Measurements from ENCODE around the gene KRTAP4-6. TPM values are rescaled to one million over a fixed set of nuclear protein-coding genes. Genes with fewer than 3 reads are reported as not detected.
"Not testable (repeated sequence)": the region's sequence is repeated elsewhere in the genome, so short reads cannot be mapped to it uniquely, and the experiment has no call there.

Gene KRTAP4-6
- total and polyA plus RNA-seq, 2 experiments from 2014 or later, result not detected

GRCh38 chr17:41107941-41108450 is 32.3 kb downstream of the KRTAP4-6 start:
- Histone ChIP-seq H3K36me3 (ENCODE audit: low read depth) (peaks cover 7% of the 10 kb centered on the region; the same call in 1 of the 2 replicates), H4K20me1 (ENCODE audit: insufficient read depth) (no peaks in the 10 kb centered on the region), H3K4me2 (ENCODE audit: unreplicated experiment) (no peak overlapping the region), H3K27ac (no peak overlapping the region), H3F3A (ENCODE audit: insufficient read depth) (peaks cover 27% of the 10 kb centered on the region), H3K79me2 (ENCODE audit: insufficient read depth) (no peaks in the 10 kb centered on the region), H3K4me3 (peak overlapping the region; percentile 31; the same call in 1 of the 2 replicates), H3K9me3 (ENCODE audit: low read depth) (no peaks in the 10 kb centered on the region), H2AFZ (0 out of 2 replicates have a peak overlapping the region, but pooled peaks have one; percentile 7), H3K4me1 (ENCODE audit: insufficient read depth) (peaks cover 28% of the 10 kb centered on the region), H3K9ac (no peak overlapping the region), H3K27me3 (replicated peaks; ENCODE audit: insufficient read depth) (no peaks in the 10 kb centered on the region), H3K9me2 (ENCODE audit: insufficient read depth) (0 out of 2 replicates have a peak, but pooled peaks cover 7% of the 10 kb centered on the region)
- TF ChIP-seq EZH2phosphoT487 (IDR thresholded peaks at IDR 0.05; ENCODE audit: insufficient read depth, low read depth) (no peak), EZH2 (IDR thresholded peaks at IDR 0.05; ENCODE audit: insufficient read depth, poor library complexity, severe bottlenecking) (no peak)
- in situ Hi-C loops (cut with MboI), result no loop called here
- DNase-seq, result no peak
- 64 to 67% methylated on average over 1 of the region's 1 CpG for WGBS, 2 experiments (ENCODE audit: low coverage in 1 of 2, low lambda C conversion rate in 2 of 2, missing lambda C conversion rate in 2 of 2)

- H3K36me3 ChIP-seq (ENCODE audit: low read depth); H3K27me3 ChIP-seq (replicated peaks; ENCODE audit: insufficient read depth); DNase-seq; H4K20me1 ChIP-seq (ENCODE audit: insufficient read depth); H3K9me2 ChIP-seq (ENCODE audit: insufficient read depth); H3K9ac ChIP-seq; H3K9me3 ChIP-seq (ENCODE audit: low read depth); H3K79me2 ChIP-seq (ENCODE audit: insufficient read depth); H3K4me3 ChIP-seq; H2AFZ ChIP-seq; in situ Hi-C loops (cut with MboI): not testable (repeated sequence)
- Histone ChIP-seq H3K4me1 (ENCODE audit: insufficient read depth) (peaks cover 30% of the 10 kb centered on the region), H3K27ac (peak within 1 kb of the TSS; percentile 72), H3K4me2 (ENCODE audit: unreplicated experiment) (peak within 1 kb of the TSS; percentile 55), H3F3A (ENCODE audit: insufficient read depth) (peaks cover 33% of the 10 kb centered on the region)
- WGBS, 2 experiments (ENCODE audit: low coverage in 1 of 2, low lambda C conversion rate in 2 of 2, missing lambda C conversion rate in 2 of 2), result 74 to 79% methylated on average over 9 to 10 of the region's 10 CpGs
Measured at GRCh38 chr17:41105347-41105746, 35.0 kb downstream of the KRTAP4-6 start, which contains the start of gene KRTAP4-9. Gene KRTAP4-9, plus strand, starts transcription at chr17:41105389. Its CDS starts 0 bp downstream, at chr17:41105389.

- H2AFZ ChIP-seq; H3K79me2 ChIP-seq (ENCODE audit: insufficient read depth); H3K4me3 ChIP-seq; H3K36me3 ChIP-seq (ENCODE audit: low read depth); H3K9ac ChIP-seq; H3K9me3 ChIP-seq (ENCODE audit: low read depth); in situ Hi-C loops (cut with MboI); H3K9me2 ChIP-seq (ENCODE audit: insufficient read depth); H3K27me3 ChIP-seq (replicated peaks; ENCODE audit: insufficient read depth); H4K20me1 ChIP-seq (ENCODE audit: insufficient read depth): not testable (repeated sequence)
- DNase-seq, result peak; percentile 74
- Histone ChIP-seq H3F3A (ENCODE audit: insufficient read depth) (peaks cover 42% of the 10 kb centered on the region), H3K27ac (peak overlapping the region; percentile 72), H3K4me1 (ENCODE audit: insufficient read depth) (peaks cover 37% of the 10 kb centered on the region), H3K4me2 (ENCODE audit: unreplicated experiment) (peak overlapping the region; percentile 55)
- WGBS, 2 experiments (ENCODE audit: low coverage in 1 of 2, low lambda C conversion rate in 2 of 2, missing lambda C conversion rate in 2 of 2), result 0% methylated on average over 2 of the region's 2 CpGs
Measured at GRCh38 chr17:41104386-41105038, 35.8 kb downstream of the KRTAP4-6 start.

GRCh38 chr17:41103896-41104295 is 36.4 kb downstream of the KRTAP4-6 start:
- 0 out of 2 replicates have a peak, but pooled peaks cover 7% of the 10 kb centered on the region for H3K9me2 ChIP-seq (ENCODE audit: insufficient read depth)
- H3K27ac ChIP-seq, result peak overlapping the region; percentile 8
- H3K9ac ChIP-seq, result no peak overlapping the region
- H3K4me2 ChIP-seq (ENCODE audit: unreplicated experiment), result peak overlapping the region; percentile 55
- no peak for TF ChIP-seq EZH2phosphoT487 (IDR thresholded peaks at IDR 0.05; ENCODE audit: insufficient read depth, low read depth)
- no peak for TF ChIP-seq EZH2 (IDR thresholded peaks at IDR 0.05; ENCODE audit: insufficient read depth, poor library complexity, severe bottlenecking)
- no peaks in the 10 kb centered on the region for H3K27me3 ChIP-seq (replicated peaks; ENCODE audit: insufficient read depth)
- WGBS, 2 experiments (ENCODE audit: low coverage in 1 of 2, low lambda C conversion rate in 2 of 2, missing lambda C conversion rate in 2 of 2), result 65 to 68% methylated on average over 1 of the region's 1 CpG
- peaks cover 43% of the 10 kb centered on the region for H3K4me1 ChIP-seq (ENCODE audit: insufficient read depth)
- in situ Hi-C loops (cut with MboI), result no loop called here
- H3K79me2 ChIP-seq (ENCODE audit: insufficient read depth), result no peaks in the 10 kb centered on the region
- H2AFZ ChIP-seq, result no peak overlapping the region
- H3K4me3 ChIP-seq, result no peak overlapping the region
- no peaks in the 10 kb centered on the region for H3K36me3 ChIP-seq (ENCODE audit: low read depth)
- H3F3A ChIP-seq (ENCODE audit: insufficient read depth), result peaks cover 48% of the 10 kb centered on the region
- no peaks in the 10 kb centered on the region for H3K9me3 ChIP-seq (ENCODE audit: low read depth)
- H4K20me1 ChIP-seq (ENCODE audit: insufficient read depth), result no peaks in the 10 kb centered on the region
- peak; percentile 24 for DNase-seq
